Ovary (tissue), 3 donors: ENCODE results near the gene CDK8.

Source experiments
- CTCF ChIP-seq, 3 donors: fragments of 450-650 bp in 2 of 3; fragments of 200-600 bp in 1 of 3; IDR thresholded peaks; one replicate each; pipeline versions ENCODE4 v1.5.1 to v1.8.0; 2016 to 2022; ENCODE audit warnings: antibody characterized with exemption in 3 of 3, mild to moderate bottlenecking in 1 of 3
- POLR2A ChIP-seq: fragments of 450-650 bp; IDR thresholded peaks from one replicate; pipeline ENCODE4 v1.6.1; 2017; ENCODE audit warnings: antibody characterized with exemption, mild to moderate bottlenecking, moderate library complexity
- donor health status: DM: no; HTN: no; CAD: no.

GRCh38 chr13:26425443-26426358, 171.8 kb downstream of the CDK8 start:
- TF ChIP-seq CTCF (IDR thresholded peaks at IDR 0.05) (no peak), POLR2A (no peak)
